Right forelimb (tissue), 1 donor: ENCODE results near the gene SUGCT.
"Not testable (repeated sequence)": the region's sequence is repeated elsewhere in the genome, so short reads cannot be mapped to it uniquely, and the experiment has no call there.

Experiments used
- DNase-seq: peaks from one replicate; pipeline ENCODE4 v3.0.0-alpha.2; 2018

Gene SUGCT

GRCh38 chr7:40134428-40135316 lies at the start of gene SUGCT, which contains the start of gene MPLKIP:
TSS of gene SUGCT (plus strand) at chr7:40135005.
TSS of gene MPLKIP (minus strand) at chr7:40134622. CDS start at chr7:40134567, 55 bp downstream.
- DNase-seq = peak; percentile 93

GRCh38 chr7:40092182-40092581 lies 42.6 kb upstream of the SUGCT start:
- no peak for DNase-seq

DNA sequence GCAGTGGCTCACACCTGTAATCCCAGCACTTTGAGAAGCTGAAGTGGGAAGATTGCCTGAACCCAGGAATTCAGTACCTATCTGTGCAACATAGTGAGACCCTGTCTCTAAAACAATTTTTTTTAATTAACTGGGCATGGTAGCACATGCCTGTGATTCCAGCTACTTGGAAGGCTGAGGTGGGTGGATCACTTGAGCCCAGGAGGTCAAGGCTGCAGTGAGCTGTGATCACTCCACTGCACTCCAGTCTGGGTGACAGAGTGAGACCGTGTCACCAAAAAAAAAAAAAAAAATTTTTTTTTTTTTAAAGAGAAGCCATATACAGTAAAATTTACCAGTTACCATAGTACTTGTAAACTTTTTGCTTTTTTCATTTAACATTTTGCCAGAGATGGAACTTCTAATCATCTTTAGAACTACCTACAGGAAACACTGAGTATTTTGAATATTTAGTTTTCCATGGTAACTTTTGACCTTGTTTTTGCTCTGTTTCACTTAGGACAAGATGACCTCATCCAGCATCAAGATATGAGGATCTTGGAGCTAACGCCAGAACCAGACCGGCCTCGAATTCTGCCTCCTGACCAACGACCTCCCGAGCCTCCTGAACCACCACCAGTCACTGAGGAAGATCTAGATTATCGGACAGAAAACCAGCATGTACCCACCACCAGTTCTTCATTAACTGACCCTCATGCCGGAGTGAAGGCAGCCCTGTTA lies 41.0 kb upstream of the SUGCT start:
- DNase-seq = no peak

DNA sequence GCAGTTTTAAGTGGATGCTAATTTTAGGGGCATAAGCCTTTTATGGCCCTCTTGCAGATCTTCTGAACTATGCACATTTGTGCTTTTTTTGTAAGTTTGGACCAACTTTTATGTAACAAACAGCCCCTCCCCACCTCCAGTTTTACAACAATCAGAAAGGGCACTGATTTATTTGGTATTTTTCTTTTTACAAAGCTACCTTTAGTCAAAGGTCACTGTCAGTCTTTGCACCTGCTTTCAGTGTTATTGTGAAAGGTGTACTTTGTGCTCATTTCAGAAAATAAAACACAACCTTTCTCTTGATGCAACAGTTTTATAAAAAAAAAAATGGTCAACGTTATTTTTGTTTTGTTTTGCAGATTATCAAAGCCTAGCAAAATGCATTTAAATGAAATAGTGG lies 39.6 kb upstream of the SUGCT start:
- DNase-seq = no peak

DNA sequence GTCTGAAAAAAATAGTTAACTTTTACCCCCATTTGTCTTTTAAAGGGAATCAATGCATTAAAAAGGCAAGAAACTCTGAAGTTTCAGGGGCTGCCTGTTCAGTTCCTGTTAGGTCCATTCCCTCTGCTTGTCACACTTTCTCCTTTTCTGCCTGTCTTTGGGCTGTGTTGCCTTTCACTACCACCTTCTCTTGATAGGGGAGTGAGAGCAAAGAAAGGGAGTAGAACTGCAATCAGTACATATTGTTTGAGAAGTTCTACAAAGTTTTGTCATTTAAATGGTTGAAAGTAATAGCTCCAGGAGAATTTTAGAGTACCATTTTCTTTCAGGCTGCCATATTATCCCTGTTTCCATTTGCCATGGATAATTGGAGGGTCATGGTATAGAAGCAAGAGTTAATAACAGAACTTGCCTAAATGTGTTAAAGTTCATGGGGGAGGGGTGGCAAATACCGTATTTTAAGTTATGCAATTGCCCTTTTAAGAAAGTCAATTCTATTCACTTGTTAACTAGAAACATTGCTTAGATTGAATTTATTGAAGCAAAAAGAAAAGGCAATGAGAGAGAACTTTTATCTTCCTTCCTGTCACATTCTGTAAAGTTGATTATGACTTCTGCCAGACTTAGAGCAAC lies 39.0 kb upstream of the SUGCT start:
- no peak for DNase-seq

GRCh38 chr7:40097728-40098127 lies 37.1 kb upstream of the SUGCT start:
- no peak for DNase-seq

DNA sequence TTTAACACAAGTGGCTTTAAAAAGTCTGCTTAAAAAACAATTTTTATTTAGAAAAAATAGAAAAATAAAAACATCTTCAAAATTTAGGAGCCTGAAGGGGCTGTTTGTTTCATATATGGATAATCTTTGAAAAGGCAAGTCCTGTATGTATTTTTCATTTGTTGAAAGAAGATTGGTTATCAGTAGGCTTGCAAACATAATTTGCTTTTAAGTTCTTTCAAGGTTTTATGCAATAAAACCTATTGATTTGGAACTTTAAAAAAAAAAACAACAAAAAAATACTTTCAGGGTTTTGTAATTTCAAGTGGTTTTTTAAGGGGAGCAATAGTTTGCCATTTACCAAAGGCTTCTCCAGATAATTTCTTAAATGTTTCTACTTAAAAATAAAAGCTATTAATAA lies 36.0 kb upstream of the SUGCT start:
- DNase-seq = no peak

GRCh38 chr7:40099837-40100236 lies 35.0 kb upstream of the SUGCT start:
- DNase-seq = no peak

DNA sequence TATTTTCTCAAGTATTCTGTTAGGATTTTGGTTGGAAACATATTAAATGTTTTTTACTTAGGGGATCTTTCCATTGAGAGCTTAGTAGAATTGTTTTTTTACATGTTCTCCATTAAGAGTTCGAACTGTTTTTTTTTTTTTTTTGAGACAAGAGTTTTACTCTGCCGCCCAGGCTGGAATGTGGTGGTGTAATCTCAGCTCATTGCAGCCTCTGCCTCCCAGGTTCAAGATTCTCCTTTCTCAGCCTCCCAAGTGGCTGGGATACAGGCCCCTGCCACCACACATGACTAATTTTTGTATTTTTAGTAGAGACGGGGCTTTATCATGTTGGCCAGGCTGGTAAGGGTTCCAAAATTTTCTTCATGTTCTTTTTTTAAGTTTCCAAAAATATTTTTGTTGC lies 33.6 kb upstream of the SUGCT start:
- DNase-seq = no peak

DNA sequence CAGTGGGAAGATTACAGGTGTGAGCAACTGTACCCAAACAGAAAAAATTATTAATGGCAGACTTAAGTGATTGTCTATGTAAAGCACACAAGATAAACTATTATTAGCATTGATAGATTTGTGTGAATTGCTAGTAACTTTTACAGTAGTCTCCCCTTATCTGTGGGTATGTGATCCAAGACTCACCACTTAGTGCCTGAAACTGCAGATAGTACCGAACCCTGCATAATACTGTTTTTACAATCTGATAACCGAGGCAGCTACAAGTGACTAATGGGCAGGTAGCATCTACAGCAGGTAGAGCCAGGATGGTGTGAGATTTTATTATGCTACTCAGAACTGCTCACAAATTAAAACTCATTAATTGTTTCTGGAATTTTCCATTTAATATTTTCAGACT lies 31.9 kb upstream of the SUGCT start:
- no peak for DNase-seq

DNA sequence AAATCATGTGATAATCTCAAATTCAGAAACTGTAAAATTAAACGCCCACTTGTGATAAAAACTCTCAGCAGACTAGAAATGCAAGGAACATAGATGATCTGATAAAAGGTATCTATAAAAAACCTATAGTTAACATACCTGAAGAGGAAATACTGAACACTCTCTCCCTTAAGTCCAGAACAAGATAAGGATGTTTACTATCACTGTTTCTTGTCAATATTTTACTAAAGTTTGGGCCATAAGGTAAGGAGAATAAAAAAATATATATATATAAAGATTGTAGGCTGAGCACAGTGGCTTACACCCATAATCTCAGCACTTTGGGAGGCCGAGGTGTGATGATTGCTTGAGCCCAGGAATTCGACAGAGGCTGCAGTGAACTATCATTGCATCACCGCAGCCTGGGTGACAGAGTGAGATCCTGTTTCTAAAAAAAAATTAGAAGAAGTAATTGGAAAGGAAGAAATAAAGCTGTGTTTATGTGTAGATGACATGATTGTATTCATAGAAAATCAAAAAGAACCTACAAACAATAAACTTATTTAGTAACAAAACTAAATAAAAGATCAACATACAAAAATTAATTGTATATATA lies 28.8 kb upstream of the SUGCT start:
- no peak for DNase-seq

- DNase-seq = no peak
These were observed 18.9 kb upstream of the SUGCT start for GRCh38 chr7:40115936-40116335.

DNA sequence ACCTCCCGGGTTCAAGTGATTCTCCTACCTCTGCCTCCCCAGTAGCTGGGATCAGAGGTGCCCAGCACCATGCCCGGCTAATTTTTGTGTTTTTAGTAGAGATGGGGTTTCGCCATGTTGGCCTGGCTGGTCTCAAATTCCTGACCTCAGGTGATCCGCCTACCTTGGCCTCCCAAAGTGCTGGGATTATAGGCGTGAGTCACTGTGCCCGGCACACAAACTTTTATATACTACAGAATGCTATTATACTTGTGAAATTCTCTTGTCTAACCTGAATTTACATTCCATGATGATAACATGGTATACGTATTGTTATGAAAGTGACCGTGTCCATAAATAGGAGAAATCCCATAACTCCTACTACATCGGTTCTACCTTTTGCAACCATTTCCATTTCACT lies 17.6 kb upstream of the SUGCT start:
- not testable (repeated sequence) for DNase-seq

- DNase-seq = not testable (repeated sequence)
These were observed 16.6 kb upstream of the SUGCT start for GRCh38 chr7:40118201-40118600.

DNA sequence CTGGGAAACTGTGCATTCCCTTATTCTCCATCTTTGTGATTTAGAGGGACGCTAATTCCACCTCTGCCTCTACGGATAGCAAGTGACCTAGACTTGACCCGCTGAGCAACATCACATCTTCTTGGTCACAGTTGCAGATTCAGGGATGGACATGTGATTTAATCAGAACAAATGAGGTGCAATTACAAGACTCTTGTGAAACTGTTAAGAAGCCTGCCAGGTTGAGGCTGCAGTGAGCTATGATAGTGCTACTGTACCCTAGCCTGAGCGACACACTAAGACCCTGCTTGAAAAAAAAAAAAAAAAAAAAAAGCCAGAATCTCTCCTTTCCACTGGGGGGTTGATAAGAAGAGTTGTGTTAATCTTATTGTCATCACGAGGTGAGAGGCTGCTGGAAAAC lies 14.8 kb upstream of the SUGCT start:
- no peak for DNase-seq

GRCh38 chr7:40122100-40122939 lies 12.5 kb upstream of the SUGCT start:
- not testable (repeated sequence) for DNase-seq

DNA sequence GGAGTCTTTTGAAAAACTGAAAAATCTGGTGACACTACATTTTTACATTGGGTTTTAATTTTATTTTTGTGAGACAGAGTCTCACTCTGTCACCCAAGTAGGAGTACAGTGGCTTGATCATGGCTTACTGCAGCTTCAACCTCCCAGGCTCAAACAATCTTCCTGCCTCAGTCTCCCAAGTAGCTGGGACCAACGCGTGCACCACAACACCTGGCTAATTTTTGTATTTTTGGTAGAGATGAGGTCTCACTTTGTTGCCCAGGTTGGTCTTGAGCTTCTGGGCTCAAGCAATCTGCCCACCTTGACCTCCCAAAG lies 11.9 kb upstream of the SUGCT start:
- DNase-seq = no peak

DNA sequence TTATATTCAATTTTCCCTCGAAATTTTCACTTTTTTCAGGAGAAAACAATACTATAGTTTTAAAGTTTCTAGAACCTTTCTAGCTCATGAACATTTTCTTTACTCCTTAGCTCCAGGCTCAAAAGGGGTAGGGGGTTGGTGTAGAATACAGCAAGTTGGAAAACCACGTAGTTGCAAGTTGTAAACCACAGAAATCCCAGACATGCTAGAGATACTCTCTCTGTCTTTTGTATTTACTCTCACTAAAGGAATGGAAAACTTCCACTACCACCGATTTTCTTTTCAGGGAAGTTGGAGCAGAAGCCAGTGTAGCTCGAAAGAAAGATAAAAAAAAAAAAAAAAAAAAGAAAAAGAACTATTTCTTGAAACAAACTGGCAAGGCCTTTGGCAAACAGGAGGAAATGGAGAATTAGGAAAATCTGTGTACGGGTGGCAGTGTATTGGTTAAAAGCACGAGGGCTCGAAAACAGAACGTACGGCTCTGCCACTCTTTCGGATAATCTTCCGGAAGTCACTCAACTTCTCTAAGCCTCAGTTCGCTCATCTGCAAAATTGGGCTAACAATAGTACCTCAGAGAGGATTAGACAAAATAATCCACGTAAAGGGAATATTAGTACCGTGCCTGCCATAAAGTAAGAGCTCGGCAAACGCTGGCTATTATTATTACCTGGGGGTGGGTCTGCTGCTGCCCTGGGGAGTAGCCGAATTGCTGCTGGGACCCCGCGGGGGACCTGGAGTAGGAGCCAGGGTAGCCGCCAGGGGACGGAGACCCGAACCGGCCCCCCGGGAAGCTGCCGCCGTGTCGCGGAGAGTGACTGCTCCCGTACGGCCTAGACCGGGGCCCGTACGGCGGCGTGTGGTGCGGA lies 1.0 kb upstream of the SUGCT start:
- no peak for DNase-seq

- DNase-seq = no peak
These were observed 459 bp downstream of the SUGCT start for GRCh38 chr7:40135317-40135610.

- DNase-seq = no peak
These were observed 2.8 kb downstream of the SUGCT start for GRCh38 chr7:40137563-40137962.

DNA sequence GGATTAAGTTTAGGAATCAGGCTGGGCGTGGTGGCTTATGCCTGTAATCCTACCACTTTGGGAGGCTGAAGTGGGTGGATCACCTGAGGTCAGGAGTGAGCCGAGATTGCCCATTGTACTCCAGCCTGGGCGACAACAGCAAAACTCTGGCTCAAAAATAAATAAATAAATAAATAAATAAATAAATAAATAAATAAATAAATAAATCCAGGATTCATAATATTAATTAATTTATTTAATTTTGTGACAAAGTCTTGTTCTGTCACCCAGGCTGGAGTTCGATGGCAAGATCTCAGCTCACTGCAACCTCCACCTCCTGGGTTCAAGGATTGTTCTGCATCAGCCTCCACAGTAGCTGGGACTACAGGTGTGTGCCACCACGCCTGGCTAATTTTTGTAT lies 4.2 kb downstream of the SUGCT start:
- no peak for DNase-seq

DNA sequence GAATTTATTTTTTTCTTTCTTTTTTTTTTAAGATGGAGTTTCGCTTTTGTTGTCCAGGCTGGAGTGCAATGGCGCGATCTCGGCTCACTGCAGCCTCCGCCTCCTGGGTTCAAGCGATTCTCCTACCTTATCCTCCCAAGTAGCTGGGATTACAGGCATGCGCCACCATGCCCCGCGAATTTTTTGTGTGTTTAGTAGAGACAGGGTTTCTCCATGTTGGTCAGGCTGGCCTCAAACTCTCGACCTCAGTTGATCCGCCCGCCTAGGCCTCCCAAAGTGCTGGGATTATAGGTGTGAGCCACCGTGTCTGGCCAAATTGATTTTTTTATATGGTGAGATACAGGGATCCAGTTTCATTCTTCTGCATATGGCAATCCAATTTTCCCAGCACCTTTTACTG lies 5.1 kb downstream of the SUGCT start:
- not testable (repeated sequence) for DNase-seq
